Cardiac muscle cell (in vitro differentiated cells and primary cell): Measurements from ENCODE around the gene TMEM259. TPM values are rescaled to one million over a fixed set of nuclear protein-coding genes. Genes with fewer than 3 reads are reported as not detected.

ENCODE experiments used
- DNase-seq, 2 donors: peaks; one replicate each; pipeline versions ENCODE4 v3.0.0 to v3.0.0-alpha.2; 2010 to 2017; ENCODE audit warnings: low read depth in 1 of 2, low spot score in 1 of 2
- H3K27ac ChIP-seq: fragments of 200-600 bp; sonication (generic); 2 replicates; pipeline ENCODE4 v1.5.1; 2016
- H3K27me3 ChIP-seq: fragments of 200-600 bp; sonication (generic); 2 replicates; pipeline ENCODE4 v1.6.0; 2016; ENCODE audit warnings: control low read depth
- H3K36me3 ChIP-seq: fragments of 200-600 bp; sonication (generic); 2 replicates; pipeline ENCODE4 v1.5.1; 2016; ENCODE audit warnings: control low read depth
- H3K4me1 ChIP-seq: fragments of 200-600 bp; sonication (generic); 2 replicates; pipeline ENCODE4 v1.8.1; 2017; ENCODE audit warnings: low read depth, mild to moderate bottlenecking, mixed run types
- H3K4me3 ChIP-seq: fragments of 200-600 bp; sonication (generic); 2 replicates; pipeline ENCODE4 v1.5.1; 2016; ENCODE audit warnings: mild to moderate bottlenecking
- H3K9me3 ChIP-seq: fragments of 200-600 bp; sonication (generic); 2 replicates; pipeline ENCODE4 v1.5.1; 2017; ENCODE audit warnings: low read depth, mild to moderate bottlenecking, control low read depth
- polyA plus RNA-seq: library from polyadenylated mRNA; unstranded; fragments of >200 nt; fragmentation: Nextera tagmentation; extraction: Ambion mirVana; gene quantifications from 2 replicates; pipeline ENCODE4 v1.2.1, GENCODE V29; 2016
- total RNA-seq: library from RNA; depleted of rRNA; stranded (reverse); fragments of >200 nt; gene quantifications from 2 replicates; pipeline ENCODE4 v1.2.3, GENCODE V29; 2016
- TF ChIP-seq, protein P1 (sequence below): IDR thresholded peaks from 2 replicates; pipeline ENCODE4 v1.5.1; 2012; ENCODE audit warnings: low read depth, mild to moderate bottlenecking, low read length

Gene TMEM259
- total and polyA plus RNA-seq, 2 experiments from 2014 or later, result 370 to 403 TPM

DNA sequence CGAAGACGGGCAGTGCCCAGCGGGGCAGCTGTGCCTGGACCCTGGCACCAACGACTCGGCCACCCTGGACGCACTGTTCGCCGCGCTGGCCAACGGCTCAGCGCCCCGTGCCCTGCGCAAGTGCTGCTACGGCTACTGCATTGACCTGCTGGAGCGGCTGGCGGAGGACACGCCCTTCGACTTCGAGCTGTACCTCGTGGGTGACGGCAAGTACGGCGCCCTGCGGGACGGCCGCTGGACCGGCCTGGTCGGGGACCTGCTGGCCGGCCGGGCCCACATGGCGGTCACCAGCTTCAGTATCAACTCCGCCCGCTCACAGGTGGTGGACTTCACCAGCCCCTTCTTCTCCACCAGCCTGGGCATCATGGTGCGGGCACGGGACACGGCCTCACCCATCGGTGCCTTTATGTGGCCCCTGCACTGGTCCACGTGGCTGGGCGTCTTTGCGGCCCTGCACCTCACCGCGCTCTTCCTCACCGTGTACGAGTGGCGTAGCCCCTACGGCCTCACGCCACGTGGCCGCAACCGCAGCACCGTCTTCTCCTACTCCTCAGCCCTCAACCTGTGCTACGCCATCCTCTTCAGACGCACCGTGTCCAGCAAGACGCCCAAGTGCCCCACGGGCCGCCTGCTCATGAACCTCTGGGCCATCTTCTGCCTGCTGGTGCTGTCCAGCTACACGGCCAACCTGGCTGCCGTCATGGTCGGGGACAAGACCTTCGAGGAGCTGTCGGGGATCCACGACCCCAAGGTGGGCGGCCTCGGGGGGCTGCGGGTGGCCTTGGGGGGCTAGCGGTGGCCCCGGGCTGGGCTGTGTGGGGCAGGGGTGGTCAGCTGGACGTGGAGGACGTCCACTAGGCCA lies 15.9 kb downstream of the TMEM259 start:
- Histone ChIP-seq H3K27me3 (peaks cover 11% of the 10 kb centered on the region), H3K27ac (no peak overlapping the region), H3K4me1 (no peaks in the 10 kb centered on the region), H3K4me3 (no peak overlapping the region), H3K9me3 (no peaks in the 10 kb centered on the region), H3K36me3 (no peaks in the 10 kb centered on the region)
- TF ChIP-seq, protein P1, sequence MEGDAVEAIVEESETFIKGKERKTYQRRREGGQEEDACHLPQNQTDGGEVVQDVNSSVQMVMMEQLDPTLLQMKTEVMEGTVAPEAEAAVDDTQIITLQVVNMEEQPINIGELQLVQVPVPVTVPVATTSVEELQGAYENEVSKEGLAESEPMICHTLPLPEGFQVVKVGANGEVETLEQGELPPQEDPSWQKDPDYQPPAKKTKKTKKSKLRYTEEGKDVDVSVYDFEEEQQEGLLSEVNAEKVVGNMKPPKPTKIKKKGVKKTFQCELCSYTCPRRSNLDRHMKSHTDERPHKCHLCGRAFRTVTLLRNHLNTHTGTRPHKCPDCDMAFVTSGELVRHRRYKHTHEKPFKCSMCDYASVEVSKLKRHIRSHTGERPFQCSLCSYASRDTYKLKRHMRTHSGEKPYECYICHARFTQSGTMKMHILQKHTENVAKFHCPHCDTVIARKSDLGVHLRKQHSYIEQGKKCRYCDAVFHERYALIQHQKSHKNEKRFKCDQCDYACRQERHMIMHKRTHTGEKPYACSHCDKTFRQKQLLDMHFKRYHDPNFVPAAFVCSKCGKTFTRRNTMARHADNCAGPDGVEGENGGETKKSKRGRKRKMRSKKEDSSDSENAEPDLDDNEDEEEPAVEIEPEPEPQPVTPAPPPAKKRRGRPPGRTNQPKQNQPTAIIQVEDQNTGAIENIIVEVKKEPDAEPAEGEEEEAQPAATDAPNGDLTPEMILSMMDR, result no peak
- DNase-seq, result no peak

DNA sequence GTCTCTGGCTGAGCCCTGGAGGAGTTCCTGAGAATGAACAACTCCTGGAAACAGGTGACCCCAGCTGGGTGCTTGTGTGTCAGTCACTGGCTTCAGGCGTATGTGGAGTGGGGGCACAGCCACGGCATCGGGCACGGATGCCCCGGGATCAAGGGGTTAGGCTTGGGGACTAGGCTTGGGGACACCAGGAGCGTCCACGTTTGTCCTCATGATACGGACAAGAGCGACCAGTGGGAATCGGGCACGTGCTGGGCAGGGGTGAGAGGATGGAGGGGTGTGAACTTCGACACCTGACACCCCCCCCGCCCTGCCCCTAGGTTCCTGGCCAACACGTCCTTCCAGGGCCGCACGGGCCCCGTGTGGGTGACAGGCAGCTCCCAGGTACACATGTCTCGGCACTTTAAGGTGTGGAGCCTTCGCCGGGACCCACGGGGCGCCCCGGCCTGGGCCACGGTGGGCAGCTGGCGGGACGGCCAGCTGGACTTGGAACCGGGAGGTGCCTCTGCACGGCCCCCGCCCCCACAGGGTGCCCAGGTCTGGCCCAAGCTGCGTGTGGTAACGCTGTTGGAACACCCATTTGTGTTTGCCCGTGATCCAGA lies 16.6 kb downstream of the TMEM259 start:
- Histone ChIP-seq H3K4me1 (no peaks in the 10 kb centered on the region), H3K9me3 (no peaks in the 10 kb centered on the region), H3K27ac (no peak overlapping the region), H3K27me3 (peaks cover 18% of the 10 kb centered on the region), H3K4me3 (no peak overlapping the region), H3K36me3 (no peaks in the 10 kb centered on the region)
- no peak for DNase-seq
- TF ChIP-seq, protein P1, result no peak

DNA sequence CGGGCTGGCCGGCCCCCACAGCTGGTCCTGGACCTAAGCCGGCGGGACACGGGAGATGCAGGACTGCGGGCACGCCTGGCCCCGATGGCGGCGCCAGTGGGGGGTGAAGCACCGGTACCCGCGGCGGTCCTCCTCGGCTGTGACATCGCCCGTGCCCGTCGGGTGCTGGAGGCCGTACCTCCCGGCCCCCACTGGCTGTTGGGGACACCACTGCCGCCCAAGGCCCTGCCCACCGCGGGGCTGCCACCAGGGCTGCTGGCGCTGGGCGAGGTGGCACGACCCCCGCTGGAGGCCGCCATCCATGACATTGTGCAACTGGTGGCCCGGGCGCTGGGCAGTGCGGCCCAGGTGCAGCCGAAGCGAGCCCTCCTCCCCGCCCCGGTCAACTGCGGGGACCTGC lies 17.6 kb downstream of the TMEM259 start:
- TF ChIP-seq, protein P1, result no peak
- Histone ChIP-seq H3K27me3 (peaks cover 28% of the 10 kb centered on the region), H3K9me3 (no peaks in the 10 kb centered on the region), H3K4me3 (no peak overlapping the region), H3K36me3 (no peaks in the 10 kb centered on the region), H3K27ac (no peak overlapping the region), H3K4me1 (no peaks in the 10 kb centered on the region)
- DNase-seq, result no peak

DNA sequence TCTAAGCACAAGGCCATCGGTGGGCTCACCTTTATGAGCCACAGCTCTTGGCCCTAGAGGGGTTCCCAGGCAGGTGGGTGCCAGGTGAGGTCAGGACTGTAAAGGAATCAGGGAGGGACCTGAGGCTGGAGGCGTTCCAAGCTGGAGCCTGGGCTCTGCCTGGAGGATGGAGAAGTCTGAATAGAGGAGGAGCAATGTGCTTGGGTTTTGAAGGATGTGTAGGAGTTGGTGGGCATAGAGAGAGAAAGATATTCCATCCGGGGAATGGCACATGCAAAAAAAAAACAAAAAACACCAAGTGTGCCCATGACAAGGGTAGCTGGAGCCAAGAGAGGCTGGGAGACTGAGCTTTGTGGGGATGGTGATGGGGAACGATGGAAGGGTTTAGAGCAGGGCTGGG lies 18.3 kb downstream of the TMEM259 start:
- Histone ChIP-seq H3K4me1 (no peaks in the 10 kb centered on the region), H3K27me3 (peaks cover 29% of the 10 kb centered on the region), H3K27ac (no peak overlapping the region), H3K4me3 (no peak overlapping the region), H3K9me3 (no peaks in the 10 kb centered on the region), H3K36me3 (no peaks in the 10 kb centered on the region)
- DNase-seq, result no peak
- TF ChIP-seq, protein P1, result no peak

DNA sequence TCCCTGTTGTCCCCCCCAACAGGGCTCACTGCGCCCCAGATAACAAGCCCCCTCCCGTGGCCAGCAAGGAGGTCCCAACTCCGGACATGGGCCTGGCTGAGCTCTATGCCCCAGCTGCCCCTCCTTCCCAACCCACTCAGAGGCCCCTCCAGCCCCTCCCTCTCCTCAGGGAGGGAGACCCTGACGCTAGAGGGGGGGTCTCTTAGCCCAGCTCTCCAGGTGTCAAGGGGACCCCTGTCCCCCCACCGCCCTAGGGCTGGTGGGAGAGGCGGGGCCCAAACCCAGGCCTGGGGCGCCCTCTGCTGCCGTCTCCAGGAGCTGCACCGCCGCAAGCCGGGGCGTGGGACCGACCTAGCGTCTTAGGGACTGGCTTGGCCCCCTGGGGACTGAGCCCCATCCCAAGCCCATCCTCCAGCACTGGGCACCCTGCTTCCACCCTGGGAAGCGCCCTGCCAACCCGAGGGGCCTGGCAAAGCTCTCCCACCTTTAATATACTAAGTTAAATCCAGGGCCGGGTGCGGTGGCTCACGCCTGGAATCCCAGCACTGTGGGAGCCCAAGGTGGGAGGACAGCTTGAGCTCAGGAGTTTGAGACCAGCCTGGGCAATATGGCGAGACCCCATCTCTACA lies 19.3 kb downstream of the TMEM259 start:
- Histone ChIP-seq H3K4me1 (no peaks in the 10 kb centered on the region), H3K27me3 (peaks cover 29% of the 10 kb centered on the region), H3K4me3 (no peak overlapping the region), H3K36me3 (no peaks in the 10 kb centered on the region), H3K9me3 (no peaks in the 10 kb centered on the region), H3K27ac (no peak overlapping the region)
- TF ChIP-seq, protein P1, result peak; percentile 78
- peak; percentile 31 to 71 for DNase-seq
